Myocyte (in vitro differentiated cells): ENCODE measurements around the gene KLHL29. TPM values are rescaled to one million over a fixed set of nuclear protein-coding genes. Genes with fewer than 3 reads are reported as not detected.

ENCODE experiments used
- DNase-seq: peaks from one replicate; pipeline ENCODE4 v3.0.0-alpha.2; 2012; ENCODE audit warnings: low read depth
- total RNA-seq: library from RNA; depleted of rRNA; stranded (reverse); fragments of >200 nt; gene quantifications from 2 replicates; pipeline ENCODE4 v1.2.3, GENCODE V29; 2014

KLHL29 gene
- total RNA-seq, 1 donor from 2014 or later: 3.6 TPM

- no peak for DNase-seq
Measured at GRCh38 chr2:23605236-23605635, 220.3 kb downstream of the KLHL29 start.

GRCh38 chr2:23606196-23606595, 221.2 kb downstream of the KLHL29 start:
- no peak for DNase-seq

GRCh38 chr2:23606968-23607367, 222.0 kb downstream of the KLHL29 start:
- peak; percentile 95 for DNase-seq

GRCh38 chr2:23607925-23608324, 222.9 kb downstream of the KLHL29 start:
- DNase-seq: no peak

GRCh38 chr2:23609254-23609653, 224.3 kb downstream of the KLHL29 start:
- DNase-seq: no peak

GRCh38 chr2:23611839-23612238, 226.9 kb downstream of the KLHL29 start:
- no peak for DNase-seq

- DNase-seq: no peak
Measured at GRCh38 chr2:23614701-23615100, 229.7 kb downstream of the KLHL29 start.

- DNase-seq: no peak
Measured at GRCh38 chr2:23615216-23616020, 230.4 kb downstream of the KLHL29 start.

- no peak for DNase-seq
Measured at GRCh38 chr2:23616630-23617029, 231.7 kb downstream of the KLHL29 start.

- DNase-seq: no peak
Measured at GRCh38 chr2:23617167-23617810, 232.3 kb downstream of the KLHL29 start.

- no peak for DNase-seq
Measured at GRCh38 chr2:23617811-23618215, 232.8 kb downstream of the KLHL29 start.

- DNase-seq: no peak
Measured at GRCh38 chr2:23618265-23618664, 233.3 kb downstream of the KLHL29 start.

GRCh38 chr2:23618794-23619530, 234.0 kb downstream of the KLHL29 start:
- no peak for DNase-seq

- no peak for DNase-seq
Measured at GRCh38 chr2:23619941-23620340, 235.0 kb downstream of the KLHL29 start.

- DNase-seq: peak; percentile 63
Measured at GRCh38 chr2:23620841-23621341, 235.9 kb downstream of the KLHL29 start.

GRCh38 chr2:23621616-23622015, 236.6 kb downstream of the KLHL29 start:
- no peak for DNase-seq

- DNase-seq: no peak
Measured at GRCh38 chr2:23622466-23622865, 237.5 kb downstream of the KLHL29 start.

GRCh38 chr2:23622966-23623675, 238.1 kb downstream of the KLHL29 start:
- DNase-seq: no peak

GRCh38 chr2:23624378-23624777, 239.4 kb downstream of the KLHL29 start:
- no peak for DNase-seq

GRCh38 chr2:23624915-23625314, 239.9 kb downstream of the KLHL29 start:
- no peak for DNase-seq

- DNase-seq: no peak
Measured at GRCh38 chr2:23625726-23626125, 240.7 kb downstream of the KLHL29 start.
